HG03460 (cell line): Measurements from ENCODE around the gene HIBADH.

ENCODE experiments used
- ATAC-seq: cut with Tn5 transposase; IDR thresholded peaks from one replicate; pipeline ENCODE4 v1.9.1; 2021; ENCODE audit not compliant: unreplicated experiment

HIBADH gene

DNA sequence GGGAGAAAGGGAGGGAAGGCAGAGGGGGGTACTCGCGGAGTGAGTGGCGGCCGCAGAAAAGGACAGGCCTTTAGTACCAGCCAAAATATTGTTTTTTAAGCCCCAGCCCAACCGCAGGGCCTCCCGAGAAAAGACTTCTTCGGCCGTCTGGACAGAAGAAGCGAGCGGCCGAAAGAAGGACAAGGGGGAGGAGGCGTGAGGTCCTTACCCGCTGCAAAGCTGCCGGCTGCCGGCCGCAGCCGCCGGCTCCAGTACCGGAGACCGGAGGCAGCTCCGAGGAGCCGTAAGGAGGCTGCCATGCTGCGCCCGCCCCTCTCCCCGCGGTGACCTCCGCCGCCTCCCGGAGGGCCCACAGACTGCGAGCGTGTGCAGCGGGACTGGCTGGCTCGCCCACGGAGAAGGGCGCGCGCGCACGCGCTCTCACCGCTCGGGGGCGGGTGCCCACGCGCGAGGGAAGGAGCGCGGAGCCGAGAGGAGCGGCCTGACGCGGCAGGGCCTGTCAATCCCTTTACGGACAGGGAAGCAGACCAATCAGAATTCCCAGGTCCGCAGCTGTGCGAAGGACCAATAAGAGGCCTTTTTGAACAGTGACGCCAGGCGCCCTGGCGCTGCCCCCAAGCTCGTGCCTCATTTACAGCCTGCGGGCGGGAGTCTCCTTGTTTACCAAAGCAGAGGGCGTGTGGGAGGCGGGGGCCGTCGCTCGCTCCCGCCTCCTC lies at the start of gene HIBADH:
Gene HIBADH, minus strand, starts transcription at position 394 of the 716 bp plus-strand sequence. Its CDS starts 95 bp downstream, at position 299.
- peak; percentile 99 for ATAC-seq

DNA sequence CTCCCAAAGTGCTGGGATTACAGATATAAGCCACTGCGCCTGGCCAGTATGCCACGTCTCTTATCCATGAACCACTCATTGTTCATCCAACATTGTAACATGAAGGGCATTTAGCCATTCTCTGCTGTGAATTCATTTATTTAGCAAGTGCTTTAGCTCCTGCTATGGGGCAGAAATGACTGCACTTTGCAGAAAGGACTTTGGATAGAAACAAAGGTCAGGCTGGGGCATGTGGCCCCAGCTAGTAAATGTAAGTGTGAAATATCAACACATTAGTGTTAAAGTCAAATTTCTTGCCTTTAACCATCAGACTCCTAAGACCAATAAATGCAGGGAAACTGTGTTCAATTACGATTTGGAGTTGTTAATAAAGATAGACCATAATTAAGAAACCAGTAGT lies 49.5 kb upstream of the HIBADH start:
- ATAC-seq: no peak

DNA sequence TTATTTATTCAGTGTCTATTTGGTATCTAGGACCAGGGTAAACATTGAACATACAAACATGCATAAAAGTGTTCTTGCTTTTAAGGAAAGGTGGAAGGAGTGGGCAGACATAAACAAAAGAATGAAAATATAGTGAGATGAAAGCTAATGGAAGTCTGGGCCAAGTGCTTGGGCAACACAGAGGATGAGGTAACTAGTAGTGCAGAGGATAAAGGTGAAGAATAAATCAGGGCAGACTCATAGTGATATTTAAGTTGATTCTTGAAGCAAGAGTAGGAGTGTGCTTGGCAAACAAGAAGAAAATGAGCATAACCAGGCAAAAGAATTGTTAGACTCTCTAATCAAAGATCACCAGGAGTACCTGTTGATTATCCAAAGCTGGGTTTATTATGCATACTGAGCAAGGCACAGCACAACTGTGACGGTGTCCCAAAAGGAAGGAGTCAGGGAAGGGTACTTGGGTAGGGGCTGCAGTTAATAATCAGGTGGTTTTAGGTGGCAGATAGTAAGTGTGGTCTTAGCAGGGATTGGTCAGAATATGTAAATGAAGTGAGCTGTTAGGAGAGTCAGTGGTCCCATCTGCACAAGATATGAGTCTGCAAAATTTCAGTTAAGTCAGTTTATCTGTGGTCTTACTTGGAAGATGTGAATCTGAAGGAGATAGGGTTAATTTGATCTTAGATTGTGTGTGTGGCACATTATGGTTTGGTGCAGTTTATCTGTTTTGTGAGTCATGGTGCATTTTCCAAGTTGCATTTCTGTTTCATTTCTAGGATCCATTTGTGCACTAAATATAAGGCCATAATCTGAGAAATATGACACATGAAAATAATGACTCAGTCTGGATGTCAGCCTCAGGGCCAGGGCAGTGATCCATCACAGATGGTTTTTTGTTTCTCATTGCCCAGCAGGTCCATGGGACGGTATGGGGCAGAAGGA lies 46.7 kb upstream of the HIBADH start:
- no peak for ATAC-seq

DNA sequence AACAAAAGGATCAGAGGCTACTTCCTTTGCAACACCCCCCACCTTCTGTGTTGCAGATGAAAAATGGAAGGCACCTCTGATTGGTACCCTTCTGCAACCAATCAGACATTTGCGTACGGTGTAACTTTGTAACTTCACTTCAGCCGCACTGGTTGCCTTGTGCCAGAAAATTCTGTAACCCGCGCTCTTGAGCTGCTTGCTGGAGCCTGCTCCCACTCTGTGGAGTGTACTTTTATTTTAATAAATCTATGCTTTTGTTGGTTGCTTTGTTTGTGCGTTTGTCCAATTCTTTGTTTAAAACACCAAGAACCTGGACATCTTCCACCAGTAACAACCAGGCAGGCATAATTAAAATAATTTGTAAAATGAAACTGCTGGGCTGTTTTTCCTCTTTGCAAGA lies 45.8 kb upstream of the HIBADH start:
- no peak for ATAC-seq

- ATAC-seq: no peak
These were observed 42.5 kb upstream of the HIBADH start for GRCh38 chr7:27705200-27705594.

DNA sequence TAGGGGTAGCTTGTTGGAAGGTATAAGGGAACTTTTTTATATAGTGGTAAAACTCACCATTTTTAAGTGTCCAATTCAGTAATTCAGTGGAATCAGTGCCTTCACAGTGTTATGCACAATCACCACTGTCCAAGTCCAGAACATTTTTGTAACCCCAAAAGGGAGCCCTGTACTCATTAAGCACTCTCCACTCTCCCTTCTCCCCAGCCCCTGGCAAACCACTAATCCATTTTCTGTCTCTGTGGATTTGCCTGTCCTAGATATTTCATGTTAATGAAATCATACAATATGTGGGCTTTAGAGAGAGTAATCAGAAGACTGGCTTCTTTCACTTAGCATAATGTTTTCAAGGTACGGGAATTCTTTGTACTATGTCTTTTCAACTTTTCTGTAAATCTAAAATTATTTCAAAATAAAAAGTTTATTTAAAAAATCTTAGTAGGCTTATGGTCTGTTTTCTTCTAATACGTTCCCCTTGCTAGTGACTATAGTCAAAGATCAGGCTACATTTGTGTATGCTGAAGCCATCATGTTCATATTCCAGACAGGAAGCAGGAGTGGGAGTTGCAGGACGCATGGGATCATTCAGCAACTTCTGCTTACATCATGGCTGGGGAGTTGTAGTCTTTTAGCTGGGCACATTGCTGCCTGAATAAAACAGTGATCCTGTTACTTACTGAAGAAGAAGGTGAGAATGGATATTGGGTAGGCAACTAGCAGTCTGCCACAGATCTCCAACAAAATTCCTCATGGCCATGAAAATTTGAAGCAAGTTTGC lies 41.9 kb upstream of the HIBADH start:
- ATAC-seq: no peak

GRCh38 chr7:27703181-27703580 lies 40.5 kb upstream of the HIBADH start:
- no peak for ATAC-seq

DNA sequence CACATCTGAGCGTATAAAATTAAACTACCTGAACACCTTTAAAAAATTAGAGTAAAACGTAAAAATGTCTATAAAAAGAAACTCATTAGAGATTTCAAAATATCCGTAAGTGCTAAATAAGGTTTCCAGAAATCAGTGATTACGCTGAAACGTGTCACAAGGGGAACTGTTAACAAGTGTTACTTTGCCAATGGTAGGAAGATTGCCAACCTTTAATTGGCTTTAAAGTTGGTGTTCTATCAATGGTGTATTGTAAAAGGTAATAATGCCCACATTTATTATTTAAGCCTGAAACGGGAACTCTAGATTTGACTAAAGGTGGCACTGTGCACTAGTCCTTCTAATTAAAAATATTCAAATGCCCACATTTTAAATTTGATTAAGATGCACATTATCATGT lies 37.8 kb upstream of the HIBADH start:
- ATAC-seq: no peak

DNA sequence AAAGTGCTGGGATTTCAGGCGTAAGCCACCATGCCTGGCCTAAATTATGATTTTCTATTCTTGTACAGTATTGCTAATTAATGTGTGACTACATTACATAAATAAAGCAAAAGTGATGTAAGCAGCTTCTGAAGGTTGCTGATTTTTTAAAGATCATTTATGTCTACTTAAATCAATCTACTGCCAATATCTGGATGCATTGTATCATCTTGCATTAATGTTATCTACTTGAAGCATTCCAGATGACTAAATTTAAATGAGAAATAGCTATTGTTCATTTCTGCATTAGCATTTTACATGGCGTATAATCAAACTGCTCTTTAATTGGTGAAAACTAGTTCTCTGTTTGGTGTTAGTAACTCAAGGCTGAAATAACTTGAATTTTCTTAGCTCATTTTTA lies 37.1 kb upstream of the HIBADH start:
- ATAC-seq: no peak

- ATAC-seq: peak; percentile 81
These were observed 35.3 kb upstream of the HIBADH start for GRCh38 chr7:27697861-27698430.

GRCh38 chr7:27695096-27695495 lies 32.4 kb upstream of the HIBADH start:
- ATAC-seq: no peak

DNA sequence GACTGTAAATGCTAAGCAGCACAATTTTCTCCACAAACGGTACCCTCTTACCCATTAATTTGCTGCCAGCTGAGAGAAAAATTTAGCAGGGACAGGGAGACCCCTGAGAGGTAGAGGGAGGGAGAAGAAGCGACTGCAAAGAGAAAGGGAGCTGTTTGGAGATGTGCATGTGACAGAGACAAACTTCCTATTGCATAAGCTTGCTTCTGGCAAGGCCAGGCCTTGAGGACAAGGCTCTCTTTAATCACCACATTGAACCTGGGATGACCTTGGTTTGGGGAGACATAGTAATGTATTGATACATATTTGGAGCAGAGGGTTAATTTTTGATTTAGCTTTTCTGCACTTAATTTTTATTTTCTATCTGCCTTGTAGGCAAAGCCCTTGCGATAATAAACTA lies 31.1 kb upstream of the HIBADH start:
- ATAC-seq: no peak

DNA sequence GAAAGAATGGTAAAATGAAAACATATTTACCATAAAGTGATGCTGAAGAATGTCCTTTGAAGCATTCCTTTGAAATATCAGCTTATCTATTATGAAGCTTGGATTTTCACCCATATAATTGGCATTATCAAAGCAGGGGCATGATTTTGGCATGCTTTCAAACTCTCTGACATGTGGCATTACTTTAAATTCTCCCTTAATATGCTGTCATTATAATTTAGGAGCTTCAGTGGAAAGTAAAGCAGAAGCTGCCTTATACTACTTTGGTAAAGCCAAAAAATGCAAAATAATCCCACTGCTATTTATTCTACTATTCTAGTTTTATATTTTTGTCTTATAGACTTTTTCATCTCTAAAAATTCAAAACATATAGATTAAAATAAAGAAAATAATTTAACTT lies 28.0 kb upstream of the HIBADH start:
- no peak for ATAC-seq

DNA sequence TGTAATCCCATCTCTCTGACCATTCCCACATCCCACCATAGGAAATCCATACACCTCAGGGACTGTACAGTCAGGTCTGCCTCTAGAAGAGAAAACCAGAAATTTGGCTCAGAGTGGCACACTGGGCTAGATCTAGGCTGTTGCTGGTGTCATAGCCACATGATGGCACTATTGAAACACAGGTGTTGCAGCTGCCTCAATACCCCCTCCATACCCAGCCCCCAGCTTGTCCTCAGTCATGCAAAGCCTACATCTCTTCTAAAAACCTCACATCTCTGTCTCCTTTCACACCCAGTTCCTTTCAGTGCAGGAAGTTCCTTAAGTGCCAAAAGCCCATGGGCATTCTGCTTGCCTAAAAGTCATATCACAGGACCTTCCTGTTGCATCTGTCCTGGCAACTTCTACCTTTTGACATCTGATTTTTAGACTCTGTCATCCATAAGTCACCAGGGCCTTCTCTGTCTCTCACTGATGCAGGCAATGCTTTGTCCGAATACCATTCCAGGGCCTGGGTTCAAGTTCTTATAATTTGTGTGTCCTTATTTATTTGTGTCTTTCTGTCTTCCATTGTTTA lies 27.0 kb upstream of the HIBADH start:
- ATAC-seq: no peak

DNA sequence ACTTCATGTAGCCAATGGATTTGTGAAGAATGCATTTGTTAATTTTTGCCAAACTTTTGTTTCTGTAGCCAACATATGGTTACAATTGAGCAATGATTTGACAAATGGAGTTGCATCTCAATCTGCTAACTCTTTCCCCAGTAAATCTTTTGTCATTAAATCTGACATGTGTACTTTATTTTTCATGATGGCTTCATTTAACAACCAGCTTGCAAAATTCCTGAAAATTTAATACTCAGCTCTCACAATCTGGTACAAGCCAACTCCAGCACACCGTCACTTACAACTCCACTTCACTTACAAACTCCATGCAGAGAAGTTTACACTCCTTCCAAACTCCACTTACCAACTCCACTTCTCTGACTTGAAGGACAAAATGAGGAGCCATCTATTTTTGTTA lies 26.5 kb upstream of the HIBADH start:
- no peak for ATAC-seq

DNA sequence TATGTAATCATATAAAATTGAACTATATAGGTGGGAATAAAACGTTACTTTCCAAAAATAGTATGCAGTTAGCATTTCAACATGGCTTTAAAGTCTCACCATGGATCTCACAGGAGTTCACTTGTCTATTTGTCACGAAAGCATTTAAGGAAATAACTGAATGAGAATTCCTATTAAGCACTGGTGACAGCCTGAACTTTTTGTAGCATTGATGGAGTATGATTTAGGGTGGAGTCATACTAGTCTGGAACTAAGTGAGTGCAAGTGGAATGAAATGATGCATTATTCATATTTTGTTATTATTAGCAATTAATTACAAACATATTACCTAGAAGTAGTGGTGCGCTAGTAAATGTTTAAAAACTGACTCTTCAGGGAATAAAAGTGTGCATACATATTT lies 26.0 kb upstream of the HIBADH start:
- ATAC-seq: no peak

GRCh38 chr7:27688056-27688455 lies 25.4 kb upstream of the HIBADH start:
- no peak for ATAC-seq

GRCh38 chr7:27686315-27686714 lies 23.6 kb upstream of the HIBADH start:
- ATAC-seq: no peak

DNA sequence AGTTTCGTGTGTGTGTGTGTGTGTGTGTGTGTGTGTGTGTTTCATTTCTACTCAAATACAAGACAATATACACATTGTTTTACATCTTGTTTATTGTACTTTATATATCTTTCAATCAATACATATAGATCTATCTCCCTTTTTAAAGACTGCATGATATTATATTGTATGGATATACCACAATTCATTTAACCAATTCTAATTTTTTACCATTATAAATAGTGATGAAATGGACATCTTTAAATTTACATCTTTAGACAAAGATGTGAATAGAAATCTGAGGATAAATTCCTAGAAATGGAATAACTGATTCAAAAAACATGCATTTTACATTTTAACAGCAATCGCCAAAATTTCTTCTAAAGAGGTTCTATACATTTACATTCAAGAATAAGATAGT lies 23.2 kb upstream of the HIBADH start:
- no peak for ATAC-seq

GRCh38 chr7:27685209-27685608 lies 22.5 kb upstream of the HIBADH start:
- ATAC-seq: no peak

DNA sequence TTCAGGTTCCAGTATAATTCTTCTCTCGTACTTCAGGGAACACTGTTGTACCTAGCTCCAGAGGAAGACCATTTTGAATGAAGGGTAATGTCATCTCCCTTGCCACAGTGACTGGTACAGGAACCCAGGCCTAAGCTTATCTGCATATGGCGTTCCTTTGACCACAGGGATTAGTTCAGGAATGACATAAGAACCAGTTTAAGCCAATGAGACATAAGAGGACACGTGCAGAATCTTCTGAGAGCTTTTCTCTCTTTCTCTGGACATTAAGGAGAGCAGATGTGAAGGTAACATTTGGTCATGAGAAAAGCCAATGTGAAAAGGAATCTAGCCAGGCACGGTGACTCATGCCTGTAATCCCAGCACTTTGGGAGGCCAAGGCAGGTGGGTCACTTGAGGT lies 21.8 kb upstream of the HIBADH start:
- no peak for ATAC-seq
